GM21423 (cell line): ENCODE measurements around the gene APOL4.
"Not testable (repeated sequence)": the region's sequence is repeated elsewhere in the genome, so short reads cannot be mapped to it uniquely, and the experiment has no call there.

Experiments used
- ATAC-seq: cut with Tn5 transposase; IDR thresholded peaks from one replicate; pipeline ENCODE4 v1.9.1; 2021; ENCODE audit warnings: mild to moderate bottlenecking, moderate library complexity; ENCODE audit not compliant: unreplicated experiment

APOL4 gene

GRCh38 chr22:36232715-36233401, 31.2 kb upstream of the APOL4 start:
- no peak for ATAC-seq

- not testable (repeated sequence) for ATAC-seq
Measured at GRCh38 chr22:36231051-36231450, 29.4 kb upstream of the APOL4 start.

GRCh38 chr22:36229649-36230048, 28.0 kb upstream of the APOL4 start:
- ATAC-seq: not testable (repeated sequence)

GRCh38 chr22:36228944-36229343, 27.3 kb upstream of the APOL4 start:
- ATAC-seq: no peak

GRCh38 chr22:36228369-36228768, 26.8 kb upstream of the APOL4 start:
- not testable (repeated sequence) for ATAC-seq

GRCh38 chr22:36227806-36228205, 26.2 kb upstream of the APOL4 start:
- ATAC-seq: no peak

- ATAC-seq: no peak
Measured at GRCh38 chr22:36227396-36227795, 25.8 kb upstream of the APOL4 start.

- ATAC-seq: no peak
Measured at GRCh38 chr22:36226189-36226588, 24.6 kb upstream of the APOL4 start.

DNA sequence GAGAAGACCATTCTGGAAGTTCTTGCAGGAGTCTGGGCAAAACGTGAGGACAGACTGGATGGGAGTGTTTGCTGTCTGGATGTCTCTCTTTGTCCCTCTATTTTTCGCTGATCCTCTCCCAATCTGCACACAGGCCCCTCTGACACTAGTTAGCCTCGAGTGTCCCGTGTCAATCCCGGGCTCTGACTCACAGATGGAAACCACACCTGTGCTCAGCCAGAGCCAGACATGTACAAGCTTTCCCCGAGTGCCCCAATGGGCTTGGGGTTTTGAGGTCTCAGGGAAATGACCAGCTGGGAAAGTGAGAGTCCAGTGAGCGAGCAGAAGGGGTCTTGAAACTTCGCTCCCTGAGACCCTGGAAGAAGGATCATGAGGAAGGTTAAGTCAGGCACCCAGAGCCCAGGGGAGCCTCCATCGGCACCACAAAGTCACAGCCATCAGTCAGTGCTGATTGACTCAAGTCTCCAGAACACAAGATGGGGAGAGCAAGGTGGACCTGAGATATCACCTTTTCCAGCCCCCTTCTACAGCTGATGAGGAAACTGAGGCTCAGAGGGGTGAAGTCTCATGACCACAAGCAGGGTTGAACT, 23.8 kb upstream of the APOL4 start:
- no peak for ATAC-seq

DNA sequence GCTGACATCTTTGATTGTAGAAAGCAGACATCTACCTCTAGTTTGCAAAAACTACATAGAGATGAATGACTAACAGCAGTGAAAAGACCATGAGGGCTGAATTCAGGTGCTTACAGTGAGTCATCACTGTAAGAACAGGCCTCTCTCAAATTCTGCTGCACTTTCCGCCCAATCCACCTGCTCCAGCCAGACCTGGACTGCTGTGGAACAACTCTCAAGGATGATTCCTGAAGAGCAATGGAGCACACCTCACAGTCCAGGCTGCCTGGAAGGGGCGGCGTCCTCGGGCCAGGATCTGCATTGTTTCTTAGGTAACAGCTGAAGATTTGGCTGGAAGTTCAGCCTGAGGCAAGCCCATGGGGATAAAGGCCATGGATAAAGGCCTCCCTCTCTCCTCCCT, 22.6 kb upstream of the APOL4 start:
- no peak for ATAC-seq

- ATAC-seq: no peak
Measured at GRCh38 chr22:36223504-36223903, 21.9 kb upstream of the APOL4 start.

- ATAC-seq: no peak
Measured at GRCh38 chr22:36222887-36223450, 21.4 kb upstream of the APOL4 start.

DNA sequence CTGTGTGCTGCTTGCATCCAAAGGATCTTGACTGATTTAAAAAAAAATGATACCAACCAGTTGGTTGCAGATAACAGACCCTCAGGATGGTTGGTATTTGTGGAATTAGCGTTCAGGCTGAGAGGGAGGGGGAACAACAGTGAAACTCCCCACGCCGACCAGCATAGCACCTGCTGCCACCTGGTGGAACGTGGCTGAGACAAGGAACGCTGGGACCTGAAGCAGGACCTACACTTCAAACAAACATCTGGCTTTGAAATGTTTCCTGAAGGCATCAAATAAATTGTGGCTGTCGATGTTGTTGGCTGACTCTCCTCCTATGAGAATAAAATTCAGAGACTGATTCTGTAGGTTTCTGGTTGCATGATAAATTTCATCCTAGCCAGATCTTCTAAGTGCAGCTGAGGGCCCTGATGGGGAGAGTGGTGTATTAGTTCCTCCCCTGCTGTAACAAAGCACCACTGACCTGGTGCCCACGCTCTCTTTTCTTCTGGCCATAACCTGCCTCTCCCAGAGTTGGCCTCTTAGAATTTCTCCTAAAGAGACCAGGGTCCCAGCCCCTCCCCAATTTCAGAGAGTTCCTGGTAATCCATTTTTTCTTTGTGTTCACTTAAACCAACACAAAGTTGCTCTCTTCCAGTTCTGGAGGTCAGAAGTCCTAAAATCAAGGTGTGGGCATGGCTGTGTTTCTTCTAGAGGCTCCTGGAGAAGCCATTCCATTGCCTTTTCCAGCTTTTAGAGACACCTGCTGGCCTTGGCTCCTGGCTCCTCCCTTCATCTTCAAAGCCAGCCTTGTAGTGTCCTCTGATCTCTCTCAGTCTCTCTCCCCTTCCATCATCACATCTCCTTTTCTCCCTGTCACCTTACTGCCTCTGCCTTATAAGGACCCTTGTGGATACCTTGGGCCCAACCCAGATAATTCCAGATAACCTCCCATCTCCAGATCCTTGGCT, 20.5 kb upstream of the APOL4 start:
- ATAC-seq: no peak

- no peak for ATAC-seq
Measured at GRCh38 chr22:36220451-36220921, 18.9 kb upstream of the APOL4 start.

GRCh38 chr22:36218648-36219193, 17.1 kb upstream of the APOL4 start:
- ATAC-seq: no peak

GRCh38 chr22:36215981-36216380, 14.4 kb upstream of the APOL4 start:
- ATAC-seq: no peak

GRCh38 chr22:36213586-36213985, 12.0 kb upstream of the APOL4 start:
- ATAC-seq: no peak

GRCh38 chr22:36212901-36213300, 11.3 kb upstream of the APOL4 start:
- no peak for ATAC-seq

- no peak for ATAC-seq
Measured at GRCh38 chr22:36211237-36211861, 9.7 kb upstream of the APOL4 start.

GRCh38 chr22:36210224-36210623, 8.6 kb upstream of the APOL4 start:
- no peak for ATAC-seq
